H1 (cell line): ENCODE measurements around the gene XPO6. TPM values are rescaled to one million over a fixed set of nuclear protein-coding genes. Genes with fewer than 3 reads are reported as not detected.

ENCODE experiments used
- ASH2L ChIP-seq: fragments of 200-600, 300-600 bp; sonication (generic); IDR thresholded peaks from one replicate; pipeline ENCODE4 v1.7.1; 2017; ENCODE audit warnings: low read length
- BACH1 ChIP-seq: IDR thresholded peaks from 2 replicates; pipeline ENCODE4 v1.6.1; 2012; ENCODE audit warnings: low read length, improper control_type of control experiment
- CHD7 ChIP-seq: fragments of 300-600 bp; sonication (generic); IDR thresholded peaks from 2 replicates; pipeline ENCODE4 v1.7.1; 2012; ENCODE audit warnings: low read length, moderate library complexity, mild to moderate bottlenecking, inconsistent platforms; ENCODE audit not compliant: insufficient replicate concordance
- EP300 ChIP-seq, 2 experiments: IDR thresholded peaks; 1 replicate in 1 of 2; 2 replicates in 1 of 2; pipeline ENCODE4 v1.6.1; 2011 to 2012; ENCODE audit warnings: low read depth in 2 of 2, low read length in 2 of 2, mild to moderate bottlenecking in 2 of 2, borderline replicate concordance in 1 of 2, inconsistent platforms in 1 of 2, moderate library complexity in 1 of 2
- HDAC2 ChIP-seq, 2 experiments: fragments of 300-600 bp in 1 of 2; sonication (generic) in 1 of 2; IDR thresholded peaks; 2 replicates each; pipeline ENCODE4 v1.6.1; 2011 to 2012; ENCODE audit warnings: low read depth in 2 of 2, low read length in 2 of 2, mild to moderate bottlenecking in 2 of 2, moderate library complexity in 2 of 2, borderline replicate concordance in 1 of 2, inconsistent platforms in 1 of 2
- KDM4A ChIP-seq: IDR thresholded peaks from one replicate; pipeline ENCODE4 v1.7.1; 2012; ENCODE audit warnings: low read depth, mild to moderate bottlenecking, moderate library complexity, low read length, inconsistent platforms; ENCODE audit not compliant: severe bottlenecking
- NANOG ChIP-seq: IDR thresholded peaks from 2 replicates; pipeline ENCODE4 v1.6.1; 2011; ENCODE audit warnings: low read length, low read depth, mild to moderate bottlenecking, inconsistent platforms; ENCODE audit not compliant: insufficient read depth, poor library complexity, severe bottlenecking
- SP4 ChIP-seq: IDR thresholded peaks from 2 replicates; pipeline ENCODE4 v1.6.1; 2012; ENCODE audit warnings: low read length, inconsistent platforms
- TAF1 ChIP-seq: IDR thresholded peaks from 2 replicates; pipeline ENCODE4 v1.6.1; 2011; ENCODE audit warnings: mild to moderate bottlenecking, low read depth, low read length
- TCF12 ChIP-seq: IDR thresholded peaks from 2 replicates; pipeline ENCODE4 v1.6.1; 2011; ENCODE audit warnings: low read depth, mild to moderate bottlenecking, low read length
- USF2 ChIP-seq: IDR thresholded peaks from 2 replicates; pipeline ENCODE4 v1.6.1; 2011; ENCODE audit warnings: low read length, improper control_type of control experiment
- polyA plus RNA-seq, 7 experiments: library from polyadenylated mRNA; depleted of rRNA in 3 of 7; stranded (reverse) in 5 of 7; unstranded in 2 of 7; fragments of >200 nt in 5 of 7; fragments of 200-250 nt in 2 of 7; gene quantifications; 1 replicate in 5 of 7; 2 replicates in 1 of 7; 4 replicates in 1 of 7; pipeline versions ENCODE4 v1.2.1 to v1.2.3, GENCODE V29; 2011 to 2013; ENCODE audit warnings: missing spikeins in 2 of 7, mixed read lengths in 2 of 7
- total RNA-seq: library from RNA; stranded (reverse); fragmentation: NEBNext Ultra II Directional; extraction: Animal tissue kit (Norgen Biotek cat#: 25700); gene quantifications from 2 replicates; pipeline ENCODE4 v1.2.1, GENCODE V29; 2021

The XPO6 gene
- total and polyA plus RNA-seq, 2 of the 8 experiments (the other 6 are each of a cell fraction or from before 2014, with no cell fraction given) = 152 to 254 TPM

GRCh38 chr16:28163699-28164098, 48.1 kb downstream of the XPO6 start (continued):
- TF ChIP-seq CHD7 (no peak), KDM4A (no peak), TAF1 (no peak), HDAC2 (IDR thresholded peaks at IDR 0.05; ENCODE audit: borderline replicate concordance in 1 of 2, low read depth in 2 of 2, low read length in 2 of 2) (no peak), SP4 (no peak), EP300 (IDR thresholded peaks at IDR 0.05; ENCODE audit: borderline replicate concordance in 1 of 2, low read depth in 2 of 2, low read length in 2 of 2) (no peak), BACH1 (no peak), TCF12 (no peak), USF2 (no peak), ASH2L (no peak), NANOG (no peak)
